Skeletal muscle tissue (tissue), 4 donors: Measurements from ENCODE around the gene ADH5. TPM values are rescaled to one million over a fixed set of nuclear protein-coding genes. Genes with fewer than 3 reads are reported as not detected.
"Not testable (repeated sequence)": the region's sequence is repeated elsewhere in the genome, so short reads cannot be mapped to it uniquely, and the experiment has no call there.

ENCODE experiments used
- H3K27ac ChIP-seq: one replicate; pipeline ENCODE4 v1.7.0; 2013; ENCODE audit warnings: mild to moderate bottlenecking, low read depth, low read length, inconsistent platforms
- H3K27me3 ChIP-seq, 3 donors: one replicate each; pipeline ENCODE4 v1.7.0; 2013; ENCODE audit warnings: low read length in 3 of 3; ENCODE audit not compliant: control insufficient read depth in 3 of 3, insufficient read depth in 3 of 3
- H3K36me3 ChIP-seq, 3 donors: one replicate each; pipeline ENCODE4 v1.7.0; 2013; ENCODE audit warnings: low read length in 3 of 3; ENCODE audit not compliant: control insufficient read depth in 3 of 3, insufficient read depth in 3 of 3
- H3K4me1 ChIP-seq, 3 donors: one replicate each; pipeline ENCODE4 v1.7.0; 2013; ENCODE audit warnings: low read length in 3 of 3, mild to moderate bottlenecking in 3 of 3; ENCODE audit not compliant: control insufficient read depth in 3 of 3, insufficient read depth in 3 of 3
- H3K4me3 ChIP-seq, 3 donors: one replicate each; pipeline ENCODE4 v1.7.0; 2013; ENCODE audit warnings: low read length in 3 of 3
- H3K9ac ChIP-seq, 3 donors: one replicate each; pipeline ENCODE4 v1.7.0; 2013; ENCODE audit warnings: low read length in 3 of 3, mild to moderate bottlenecking in 3 of 3, moderate library complexity in 2 of 3, low read depth in 1 of 3
- H3K9me3 ChIP-seq, 3 donors: one replicate each; pipeline ENCODE4 v1.7.0; 2013; ENCODE audit warnings: low read length in 3 of 3; ENCODE audit not compliant: control insufficient read depth in 3 of 3
- total RNA-seq: library from RNA; depleted of rRNA; stranded (reverse); fragments of >200 nt; gene quantifications from one replicate; pipeline ENCODE4 v1.2.3, GENCODE V29; 2014
- donor health status: Osteomylitis.

Gene ADH5
- total RNA-seq, 1 donor from 2014 or later: 71.0 TPM

GRCh38 chr4:99024481-99025275 is 63.9 kb downstream of the ADH5 start:
- no peaks in the 10 kb centered on the region for H3K9me3 ChIP-seq
- no peak overlapping the region for H3K9ac ChIP-seq
- no peak overlapping the region for H3K4me3 ChIP-seq
- H3K27ac ChIP-seq: no peak overlapping the region
- no peaks in the 10 kb centered on the region for H3K4me1 ChIP-seq
- H3K27me3 ChIP-seq: no peaks in the 10 kb centered on the region
- H3K36me3 ChIP-seq: peaks cover 0 to 4% (median 0%) of the 10 kb centered on the region in 3 donors

GRCh38 chr4:99023800-99024251 is 64.8 kb downstream of the ADH5 start:
- not testable (repeated sequence) for H3K9me3 ChIP-seq, H3K36me3 ChIP-seq, H3K4me3 ChIP-seq, H3K27me3 ChIP-seq, H3K4me1 ChIP-seq, H3K27ac ChIP-seq, H3K9ac ChIP-seq

DNA sequence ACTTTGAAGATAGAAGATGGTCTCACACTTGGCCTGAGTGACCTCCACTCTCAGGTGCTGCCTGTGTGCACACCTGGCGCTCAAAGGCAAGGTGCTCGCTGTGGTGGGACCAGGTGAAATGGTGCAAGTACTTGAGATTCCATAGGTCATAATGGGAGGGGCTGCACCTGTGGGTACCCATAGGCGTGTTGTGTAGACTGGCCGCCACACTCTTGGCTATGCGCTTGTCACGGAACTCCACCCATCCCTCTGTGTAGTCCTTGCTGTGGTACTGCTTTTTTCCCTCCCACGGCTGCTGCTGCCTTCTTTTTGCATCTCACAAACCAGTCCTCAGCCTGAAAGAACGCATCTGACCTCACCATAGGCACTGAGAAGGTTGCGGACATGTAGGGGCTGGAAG is 66.0 kb downstream of the ADH5 start:
- no peaks in the 10 kb centered on the region for H3K27me3 ChIP-seq
- no peaks in the 10 kb centered on the region for H3K4me1 ChIP-seq
- no peak overlapping the region for H3K9ac ChIP-seq
- peaks cover 0 to 4% (median 0%) of the 10 kb centered on the region in 3 donors for H3K36me3 ChIP-seq
- no peaks in the 10 kb centered on the region for H3K9me3 ChIP-seq
- H3K4me3 ChIP-seq: no peak overlapping the region
- H3K27ac ChIP-seq: no peak overlapping the region

- no peaks in the 10 kb centered on the region for H3K4me1 ChIP-seq
- no peaks in the 10 kb centered on the region for H3K27me3 ChIP-seq
- no peak overlapping the region for H3K9ac ChIP-seq
- no peak overlapping the region for H3K4me3 ChIP-seq
- no peak overlapping the region for H3K27ac ChIP-seq
- peaks cover 0 to 4% (median 0%) of the 10 kb centered on the region in 3 donors for H3K36me3 ChIP-seq
- no peaks in the 10 kb centered on the region for H3K9me3 ChIP-seq
Observed at GRCh38 chr4:99021386-99021785, 67.2 kb downstream of the ADH5 start.

Other genes starting within 250 kb of the ADH5 start
- gene EIF4E, start 159.7 kb downstream of the ADH5 start, total RNA-seq: 61.6 TPM
- gene METAP1, start 93.1 kb downstream of the ADH5 start, total RNA-seq: 16.2 TPM
- under 0.01 TPM for gene ADH4, start 55.5 kb upstream of the ADH5 start, total RNA-seq
- gene ADH6, start 130.5 kb upstream of the ADH5 start, total RNA-seq: not detected
- gene ADH1A, start 202.2 kb upstream of the ADH5 start, total RNA-seq: 0.52 TPM
- 33.4 TPM for gene ADH1B, start 232.6 kb upstream of the ADH5 start, total RNA-seq